CD4-positive, alpha-beta T cell treated with Interleukin-17A for 1 hour (primary cell): ENCODE measurements around the gene CDH12.
"Not testable (repeated sequence)": the region's sequence is repeated elsewhere in the genome, so short reads cannot be mapped to it uniquely, and the experiment has no call there.

Experiments used
- DNase-seq: peaks from one replicate; pipeline ENCODE4 v3.0.0-alpha.2; 2020

Gene CDH12

DNA sequence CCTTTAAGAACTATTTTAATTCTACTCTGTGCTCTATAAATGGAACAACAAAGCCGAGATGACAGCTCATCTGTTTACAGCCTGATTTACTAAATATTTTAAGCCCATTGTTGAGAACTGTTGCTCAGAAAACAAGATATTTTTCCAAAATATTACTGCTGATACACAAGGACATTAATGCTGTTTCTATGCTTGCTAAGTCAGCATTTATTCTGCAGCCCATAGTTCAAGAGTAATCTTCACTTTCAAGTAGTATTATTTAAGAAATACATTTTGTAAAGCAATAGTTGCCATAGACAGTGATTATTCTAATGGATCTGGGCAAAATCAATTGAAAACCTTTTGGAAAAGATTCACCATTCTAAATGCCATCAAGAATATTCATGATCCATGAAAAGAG is 208.3 kb downstream of the CDH12 start:
- no peak for DNase-seq

DNA sequence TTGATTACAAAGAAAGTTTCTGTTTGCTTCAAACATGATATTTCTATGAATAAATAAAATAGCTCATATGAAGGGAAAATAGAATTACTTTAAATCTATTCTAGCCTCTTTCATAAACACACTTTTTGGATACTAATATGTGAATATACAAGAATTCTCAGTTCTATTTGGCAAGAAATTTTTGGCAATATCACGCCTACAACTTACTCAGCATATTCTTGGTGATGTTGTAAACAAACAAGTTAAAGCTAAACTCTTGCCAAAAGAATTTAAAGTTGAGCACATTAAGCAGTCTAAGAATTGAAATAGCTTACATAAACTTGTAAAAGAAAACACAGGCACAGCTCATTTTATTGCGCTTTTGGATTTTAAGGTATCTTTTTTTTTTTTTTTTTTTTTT is 209.8 kb downstream of the CDH12 start:
- no peak for DNase-seq

DNA sequence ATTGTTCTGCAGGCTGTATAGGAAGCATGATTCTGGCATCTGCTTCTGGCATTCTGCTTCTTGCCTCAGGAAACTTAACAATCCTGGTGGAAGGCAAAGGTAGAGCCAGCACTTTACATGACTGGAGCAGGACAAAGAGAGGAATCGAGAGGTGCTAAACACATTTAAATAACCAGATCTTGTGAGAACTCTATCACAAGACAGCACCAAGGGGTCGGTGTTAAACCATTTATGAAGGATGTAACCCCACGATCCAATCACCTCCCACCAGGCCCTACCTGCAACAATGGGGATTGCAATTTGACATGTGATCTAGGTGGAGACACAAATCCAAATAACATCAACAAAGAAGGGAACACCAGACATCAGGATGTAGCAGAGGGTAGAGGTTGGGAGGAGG is 221.5 kb downstream of the CDH12 start:
- DNase-seq, result no peak

DNA sequence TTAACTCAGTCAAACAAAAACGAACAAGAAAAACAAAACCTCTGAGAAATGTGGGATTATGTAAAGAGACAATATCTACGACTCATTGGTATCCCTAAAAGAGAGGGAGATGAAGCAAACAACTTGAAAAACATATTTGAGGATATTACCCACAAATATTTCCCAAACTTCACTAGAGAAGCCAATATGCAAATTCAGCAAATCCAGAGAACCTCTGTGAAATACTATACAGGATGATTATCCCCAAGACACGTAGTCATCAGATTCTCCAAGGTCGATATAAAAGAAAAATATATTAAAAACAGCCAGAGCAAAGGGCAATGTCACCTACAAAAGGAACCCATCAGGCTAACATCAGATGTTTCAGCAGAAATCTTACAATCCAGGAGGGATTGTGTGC is 226.1 kb downstream of the CDH12 start:
- no peak for DNase-seq

DNA sequence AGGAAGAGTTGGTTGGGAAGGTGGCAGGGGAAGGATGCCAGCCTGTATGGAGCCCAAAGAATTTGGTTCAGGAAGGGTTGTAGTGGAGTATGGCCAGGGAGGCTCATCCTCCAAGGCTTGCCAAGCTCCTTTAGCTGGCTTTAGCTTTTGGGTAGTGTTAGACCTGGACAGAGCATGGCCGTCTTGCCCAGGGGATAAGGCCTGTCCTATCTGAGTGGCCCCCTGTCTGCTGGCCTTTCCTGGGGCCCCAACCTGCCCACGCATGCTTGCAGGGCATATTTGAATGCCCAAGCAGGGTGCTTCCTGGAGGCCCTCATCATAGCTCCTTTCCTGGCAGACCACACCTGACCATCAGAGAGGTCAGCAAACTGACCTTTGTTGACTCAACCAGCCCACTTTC is 227.7 kb downstream of the CDH12 start:
- DNase-seq, result no peak

DNA sequence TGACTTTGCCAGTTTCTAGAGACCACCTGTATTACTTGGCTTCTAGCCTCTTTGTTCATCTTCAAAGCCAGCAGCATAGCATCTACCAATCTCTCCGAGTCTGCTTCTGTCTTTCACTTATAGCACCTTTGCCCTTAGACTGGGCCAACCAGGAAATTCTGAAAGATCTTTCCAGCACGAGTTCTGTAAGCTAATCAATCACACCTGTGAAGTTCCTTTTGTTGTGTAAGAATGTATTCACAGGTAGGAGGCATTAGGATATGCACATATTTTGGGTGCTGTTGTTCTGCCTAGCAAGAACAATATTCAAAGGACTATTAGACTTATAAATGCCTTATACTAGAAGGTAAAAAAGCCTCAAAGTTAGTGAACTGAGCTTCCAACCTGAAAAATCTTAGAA is 232.1 kb downstream of the CDH12 start:
- no peak for DNase-seq

- no peak for DNase-seq
These were observed 237.2 kb downstream of the CDH12 start for GRCh38 chr5:22615964-22616363.

DNA sequence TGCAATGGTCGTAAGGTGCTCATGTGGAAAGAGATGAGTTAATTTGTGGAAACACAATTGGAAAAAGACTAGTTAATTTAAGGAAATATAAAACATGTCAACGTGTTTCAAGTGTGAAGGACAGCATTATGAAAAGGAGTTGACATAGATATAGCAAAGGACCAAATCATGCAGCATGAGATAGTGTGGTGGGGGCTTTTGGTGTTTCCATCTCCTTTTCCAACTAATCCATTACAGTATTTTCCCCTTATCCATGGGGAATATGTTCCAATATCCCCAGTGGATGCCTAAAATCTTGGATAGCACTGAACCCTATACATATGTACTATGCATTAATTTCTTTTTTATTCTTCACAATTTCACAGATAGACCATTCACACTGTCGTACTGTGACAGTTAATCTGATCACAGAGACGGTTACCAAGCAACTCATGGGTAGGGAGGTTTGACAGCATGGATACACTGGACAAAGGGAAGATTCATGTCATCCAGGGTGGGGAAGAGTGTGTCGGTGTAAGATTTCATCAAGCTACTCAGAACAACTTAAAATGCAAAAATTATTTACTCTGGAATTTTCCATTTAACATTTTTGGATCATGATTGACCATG is 238.6 kb downstream of the CDH12 start:
- DNase-seq, result no peak

GRCh38 chr5:22612928-22613327 is 240.2 kb downstream of the CDH12 start:
- no peak for DNase-seq

GRCh38 chr5:22611327-22611726 is 241.8 kb downstream of the CDH12 start:
- DNase-seq, result no peak

DNA sequence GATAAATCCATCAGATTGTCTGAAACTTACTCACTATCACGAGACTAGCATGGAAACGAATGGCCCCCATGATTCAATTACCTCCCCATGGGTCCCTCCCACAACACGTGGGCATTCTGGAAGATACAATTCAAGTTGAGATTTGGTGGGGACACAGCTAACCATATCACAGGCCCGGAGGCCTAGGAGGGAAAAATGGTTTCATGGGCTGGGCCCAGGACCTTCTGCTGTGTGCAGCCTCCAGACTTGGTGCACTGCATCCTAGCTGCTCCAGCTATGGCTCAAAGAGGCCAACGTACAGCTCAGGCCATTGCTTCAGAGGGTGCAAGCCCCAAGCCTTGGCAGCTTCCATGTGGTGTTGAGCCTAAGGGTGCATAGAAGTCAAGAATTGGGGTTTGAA is 245.6 kb downstream of the CDH12 start:
- DNase-seq, result not testable (repeated sequence)

- no peak for DNase-seq
These were observed 247.7 kb downstream of the CDH12 start for GRCh38 chr5:22605473-22605872.

DNA sequence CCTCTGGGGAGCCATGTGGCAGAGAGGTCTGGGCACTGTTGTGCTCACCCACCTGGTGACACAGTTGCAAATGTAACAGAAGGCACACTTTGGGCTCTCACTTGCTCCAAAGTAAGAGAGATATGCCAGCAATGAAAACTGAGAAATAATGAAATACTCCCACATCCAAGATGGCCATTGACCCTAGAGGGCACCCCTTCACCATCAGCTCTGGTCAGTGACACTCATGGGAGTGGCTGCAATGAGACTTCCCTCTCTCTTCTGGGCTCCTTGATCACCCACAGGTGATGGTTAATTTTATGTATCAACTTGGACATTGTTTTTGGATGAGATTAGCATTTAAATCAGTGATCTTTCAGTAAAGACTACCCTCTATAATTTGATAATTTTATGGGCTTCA is 248.4 kb downstream of the CDH12 start:
- DNase-seq, result no peak

DNA sequence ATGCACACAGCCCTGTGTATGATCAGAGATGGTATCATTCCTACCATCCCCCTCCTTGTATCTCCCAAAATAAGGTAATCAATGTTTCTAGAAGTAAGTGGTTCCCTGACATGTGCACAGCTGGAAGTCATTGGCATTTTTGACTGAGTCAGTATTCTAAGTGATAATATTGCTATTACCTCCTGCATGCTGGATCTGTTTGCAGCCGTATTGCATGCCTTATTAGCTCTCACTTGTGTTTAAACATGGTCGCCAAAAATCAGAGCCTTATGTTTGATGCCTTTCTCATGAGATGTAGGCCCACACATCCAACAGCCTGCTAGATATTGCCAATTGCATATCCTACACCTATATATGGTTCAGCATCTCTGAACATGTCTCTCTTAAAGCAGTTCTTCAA is 254.3 kb downstream of the CDH12 start:
- DNase-seq, result no peak

GRCh38 chr5:22596404-22596970 is 256.7 kb downstream of the CDH12 start:
- no peak for DNase-seq

DNA sequence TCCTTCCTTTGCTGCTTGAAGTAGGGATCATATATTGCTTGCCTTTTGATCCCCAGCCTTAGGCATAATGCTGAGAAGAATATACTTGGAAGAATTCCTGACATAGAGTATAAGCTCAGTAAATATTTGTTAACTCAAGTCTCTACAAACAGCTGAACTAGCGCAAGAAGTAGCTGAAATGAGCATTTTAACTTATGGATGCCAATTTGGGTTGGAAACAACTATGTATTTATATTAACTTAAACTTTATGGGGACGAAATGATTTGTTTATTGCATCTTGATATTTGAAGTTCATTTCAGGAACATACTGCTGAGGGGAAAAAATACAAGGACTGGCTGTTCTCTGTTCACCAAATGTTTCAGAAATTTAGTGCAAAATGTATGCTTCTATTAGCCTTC is 258.7 kb downstream of the CDH12 start:
- no peak for DNase-seq

- no peak for DNase-seq
These were observed 259.6 kb downstream of the CDH12 start for GRCh38 chr5:22593592-22593991.

GRCh38 chr5:22591461-22591860 is 261.7 kb downstream of the CDH12 start:
- DNase-seq, result no peak

DNA sequence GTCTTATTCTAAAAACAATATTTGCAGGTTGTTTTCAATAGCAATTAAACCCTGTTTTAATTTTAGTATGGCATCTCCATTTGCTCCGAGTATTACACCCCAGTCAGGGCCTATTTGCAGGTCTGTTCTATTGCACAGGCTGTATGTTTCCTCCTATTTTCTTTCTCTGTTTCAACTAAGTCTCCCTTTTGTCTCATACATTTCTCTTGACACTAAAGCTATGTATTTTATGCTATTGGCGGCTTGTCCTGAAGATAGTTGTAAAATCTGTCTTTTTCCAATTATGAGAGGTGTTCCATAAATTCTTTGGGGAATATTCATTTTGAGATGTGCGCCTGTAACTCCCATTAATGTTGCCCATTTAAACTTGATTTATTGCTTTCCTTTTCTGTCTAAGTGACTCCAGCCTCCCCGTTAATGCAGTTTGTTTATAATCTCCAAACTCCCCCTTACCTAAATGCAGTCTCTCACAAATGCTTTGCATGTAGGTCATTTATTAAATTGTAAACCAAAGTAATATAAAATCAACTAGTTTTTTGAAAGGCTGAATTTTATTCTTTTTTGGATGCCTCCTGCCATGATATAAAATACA is 262.4 kb downstream of the CDH12 start:
- no peak for DNase-seq

DNA sequence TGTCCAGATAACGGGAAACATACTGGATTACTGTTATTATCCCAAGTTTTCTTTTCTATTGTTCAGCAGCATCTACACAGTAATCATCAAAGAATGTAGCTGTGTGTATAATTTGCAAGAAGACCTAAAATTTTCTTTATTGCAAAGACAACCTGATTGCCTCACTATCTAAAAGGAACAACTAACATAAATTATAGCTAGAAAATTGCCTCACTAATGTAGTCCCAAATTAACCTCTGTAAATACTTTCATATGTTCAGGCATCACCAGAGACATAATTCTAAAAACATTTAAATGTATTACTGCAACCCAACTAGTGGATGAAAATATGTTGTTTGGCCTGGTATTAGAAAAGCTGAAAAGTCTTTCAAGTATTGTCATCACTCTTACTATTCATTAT is 275.4 kb downstream of the CDH12 start:
- DNase-seq, result no peak

DNA sequence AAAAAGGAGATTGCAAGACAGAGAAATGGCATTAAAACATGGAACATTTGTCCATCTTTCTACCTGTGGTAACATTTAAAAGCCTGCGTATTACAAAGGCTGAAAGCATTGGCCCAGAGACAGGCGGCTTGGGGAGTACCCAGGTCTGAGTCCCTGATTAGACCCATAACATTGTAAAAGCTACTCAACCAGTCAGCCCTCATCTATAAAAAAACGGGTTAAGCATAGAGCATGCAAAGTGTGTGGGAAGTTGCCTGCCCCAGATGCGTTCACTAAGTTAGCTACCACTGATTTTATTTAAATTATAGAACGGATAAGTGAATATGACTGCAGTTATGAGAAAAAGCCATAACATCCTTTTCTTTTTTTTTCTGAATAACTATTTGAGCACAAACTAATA is 276.1 kb downstream of the CDH12 start:
- DNase-seq, result no peak

- no peak for DNase-seq
These were observed 280.2 kb downstream of the CDH12 start for GRCh38 chr5:22572941-22573340.

- no peak for DNase-seq
These were observed 285.2 kb downstream of the CDH12 start for GRCh38 chr5:22567983-22568382.

DNA sequence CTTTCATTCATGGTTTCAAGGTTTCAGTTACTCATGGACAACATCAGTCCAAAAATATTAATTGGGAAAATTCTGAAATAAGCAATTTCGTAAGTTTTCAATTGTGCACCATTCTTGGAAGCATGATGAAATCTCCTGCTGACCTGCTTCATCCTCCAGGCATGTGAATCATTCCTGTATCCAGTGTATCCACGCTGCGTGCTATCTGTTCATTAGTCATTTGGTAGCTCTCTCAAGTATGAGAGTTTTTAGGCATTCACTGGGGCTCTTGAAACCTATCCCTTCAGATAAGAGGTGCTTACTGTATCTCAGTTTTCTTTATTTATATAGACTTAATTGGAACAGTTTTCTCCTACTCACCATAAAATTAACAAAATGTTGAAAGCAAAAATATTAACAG is 293.0 kb downstream of the CDH12 start:
- DNase-seq, result no peak

GRCh38 chr5:22557251-22557650 is 295.9 kb downstream of the CDH12 start:
- DNase-seq, result no peak
